ENCODE data around the gene EPM2AIP1.
"Not testable (repeated sequence)": the region's sequence is repeated elsewhere in the genome, so short reads cannot be mapped to it uniquely, and the experiment has no call there.

EPM2AIP1 gene

GRCh38 chr3:36964331-36964730 lies 28.6 kb downstream of the EPM2AIP1 start:
- no peak for TF ChIP-seq ZFX (IDR thresholded peaks at IDR 0.05; ENCODE audit: borderline replicate concordance)
- TF ChIP-seq CTCF (IDR thresholded peaks at IDR 0.05): no peak
- no peak overlapping the region for H3K27ac ChIP-seq

GRCh38 chr3:36963008-36963407 lies 29.9 kb downstream of the EPM2AIP1 start:
- H3K27ac ChIP-seq: not testable (repeated sequence)

- no peak for TF ChIP-seq CTCF (IDR thresholded peaks at IDR 0.05)
- TF ChIP-seq ZFX (IDR thresholded peaks at IDR 0.05; ENCODE audit: borderline replicate concordance): no peak
- H3K27ac ChIP-seq: no peak overlapping the region
Observed at GRCh38 chr3:36960502-36960901, 32.4 kb downstream of the EPM2AIP1 start.

GRCh38 chr3:36959821-36960220 lies 33.1 kb downstream of the EPM2AIP1 start:
- no peak overlapping the region for H3K27ac ChIP-seq
- TF ChIP-seq ZFX (IDR thresholded peaks at IDR 0.05; ENCODE audit: borderline replicate concordance) (no peak), CTCF (IDR thresholded peaks at IDR 0.05) (no peak)

- no peak overlapping the region for H3K27ac ChIP-seq
- TF ChIP-seq CTCF (IDR thresholded peaks at IDR 0.05) (no peak), ZFX (IDR thresholded peaks at IDR 0.05; ENCODE audit: borderline replicate concordance) (no peak)
Observed at GRCh38 chr3:36957862-36958686, 34.9 kb downstream of the EPM2AIP1 start.

GRCh38 chr3:36957063-36957462 lies 35.9 kb downstream of the EPM2AIP1 start:
- H3K27ac ChIP-seq: no peak overlapping the region
- TF ChIP-seq CTCF (IDR thresholded peaks at IDR 0.05): peak; percentile 34; the same call in 1 of the 2 replicates
- TF ChIP-seq ZFX (IDR thresholded peaks at IDR 0.05; ENCODE audit: borderline replicate concordance): no peak

GRCh38 chr3:36956155-36956554 lies 36.8 kb downstream of the EPM2AIP1 start:
- no peak overlapping the region for H3K27ac ChIP-seq
- TF ChIP-seq CTCF (IDR thresholded peaks at IDR 0.05): no peak
- TF ChIP-seq ZFX (IDR thresholded peaks at IDR 0.05; ENCODE audit: borderline replicate concordance): no peak
